ENCODE measurements around the gene ANOS1. TPM values are rescaled to one million over a fixed set of nuclear protein-coding genes. Genes with fewer than 3 reads are reported as not detected.

ANOS1 gene
- total RNA-seq, 1 donor from 2014 or later: 49.7 TPM

DNA sequence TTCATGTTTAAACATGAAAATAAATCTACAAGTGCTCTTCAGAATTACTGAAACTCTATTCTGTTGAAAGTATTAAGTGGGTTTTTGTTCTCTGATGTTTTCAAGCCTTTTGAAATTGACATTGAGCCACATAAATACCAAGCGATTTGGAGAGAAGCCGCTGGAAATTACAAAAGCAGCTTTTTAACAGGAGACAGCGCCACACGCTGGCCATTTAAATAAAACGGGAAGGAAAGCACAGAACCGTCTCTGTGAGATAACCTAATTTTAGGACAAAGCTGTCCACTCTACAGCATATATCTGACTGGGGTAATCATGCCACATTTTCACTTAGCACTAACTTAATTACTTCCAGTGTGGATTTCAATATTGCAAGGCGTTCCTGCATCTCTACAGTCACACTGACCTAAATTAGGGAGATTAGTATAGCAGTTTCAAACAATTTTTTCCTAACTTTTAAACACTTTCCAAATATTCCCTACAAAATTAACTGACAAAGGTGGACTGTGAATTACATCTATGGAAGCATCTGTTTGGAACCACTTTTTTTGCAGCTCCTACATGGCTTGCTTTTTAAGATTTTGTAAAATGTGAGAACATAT, 6.8 kb upstream of the ANOS1 start:
- intact Hi-C loops (cut with DNase I): no loop called here
- Histone ChIP-seq H3K9me3 (no peaks in the 10 kb centered on the region), H3K4me1 (no peaks in the 10 kb centered on the region), H3K4me3 (no peak overlapping the region), H3K27ac (no peak overlapping the region), H3K27me3 (no peaks in the 10 kb centered on the region), H3K36me3 (no peaks in the 10 kb centered on the region)
- ATAC-seq: peak; percentile 59
- TF ChIP-seq, protein P1, sequence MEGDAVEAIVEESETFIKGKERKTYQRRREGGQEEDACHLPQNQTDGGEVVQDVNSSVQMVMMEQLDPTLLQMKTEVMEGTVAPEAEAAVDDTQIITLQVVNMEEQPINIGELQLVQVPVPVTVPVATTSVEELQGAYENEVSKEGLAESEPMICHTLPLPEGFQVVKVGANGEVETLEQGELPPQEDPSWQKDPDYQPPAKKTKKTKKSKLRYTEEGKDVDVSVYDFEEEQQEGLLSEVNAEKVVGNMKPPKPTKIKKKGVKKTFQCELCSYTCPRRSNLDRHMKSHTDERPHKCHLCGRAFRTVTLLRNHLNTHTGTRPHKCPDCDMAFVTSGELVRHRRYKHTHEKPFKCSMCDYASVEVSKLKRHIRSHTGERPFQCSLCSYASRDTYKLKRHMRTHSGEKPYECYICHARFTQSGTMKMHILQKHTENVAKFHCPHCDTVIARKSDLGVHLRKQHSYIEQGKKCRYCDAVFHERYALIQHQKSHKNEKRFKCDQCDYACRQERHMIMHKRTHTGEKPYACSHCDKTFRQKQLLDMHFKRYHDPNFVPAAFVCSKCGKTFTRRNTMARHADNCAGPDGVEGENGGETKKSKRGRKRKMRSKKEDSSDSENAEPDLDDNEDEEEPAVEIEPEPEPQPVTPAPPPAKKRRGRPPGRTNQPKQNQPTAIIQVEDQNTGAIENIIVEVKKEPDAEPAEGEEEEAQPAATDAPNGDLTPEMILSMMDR (IDR thresholded peaks at IDR 0.05): peak; percentile 54
- DNase-seq: no peak

DNA sequence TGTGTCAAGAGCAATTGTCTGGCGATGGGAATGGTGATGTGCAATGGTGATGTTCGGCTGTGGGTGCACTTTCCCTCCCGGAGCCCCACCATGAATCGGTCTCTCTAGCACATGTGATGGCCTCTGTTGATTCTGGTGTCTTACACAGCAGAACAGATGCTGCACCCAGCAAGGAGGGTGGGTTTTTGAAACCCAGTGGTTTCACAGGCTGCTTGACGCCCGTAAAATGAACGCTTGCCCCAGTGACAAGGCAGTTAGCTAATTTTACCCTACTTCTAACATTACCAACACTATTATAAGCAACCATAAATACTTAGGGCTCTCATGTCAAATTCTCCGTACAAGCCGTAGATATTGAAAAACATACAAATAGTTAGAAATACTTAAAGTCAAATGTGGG, 5.9 kb upstream of the ANOS1 start:
- no peaks in the 10 kb centered on the region for H3K9me3 ChIP-seq
- H3K36me3 ChIP-seq: no peaks in the 10 kb centered on the region
- TF ChIP-seq, protein P1 (IDR thresholded peaks at IDR 0.05): no peak
- no peaks in the 10 kb centered on the region for H3K4me1 ChIP-seq
- intact Hi-C loops (cut with DNase I): no loop called here
- ATAC-seq (no peak), DNase-seq (no peak)
- no peak overlapping the region for H3K4me3 ChIP-seq
- H3K27ac ChIP-seq: no peak overlapping the region
- H3K27me3 ChIP-seq: no peaks in the 10 kb centered on the region

DNA sequence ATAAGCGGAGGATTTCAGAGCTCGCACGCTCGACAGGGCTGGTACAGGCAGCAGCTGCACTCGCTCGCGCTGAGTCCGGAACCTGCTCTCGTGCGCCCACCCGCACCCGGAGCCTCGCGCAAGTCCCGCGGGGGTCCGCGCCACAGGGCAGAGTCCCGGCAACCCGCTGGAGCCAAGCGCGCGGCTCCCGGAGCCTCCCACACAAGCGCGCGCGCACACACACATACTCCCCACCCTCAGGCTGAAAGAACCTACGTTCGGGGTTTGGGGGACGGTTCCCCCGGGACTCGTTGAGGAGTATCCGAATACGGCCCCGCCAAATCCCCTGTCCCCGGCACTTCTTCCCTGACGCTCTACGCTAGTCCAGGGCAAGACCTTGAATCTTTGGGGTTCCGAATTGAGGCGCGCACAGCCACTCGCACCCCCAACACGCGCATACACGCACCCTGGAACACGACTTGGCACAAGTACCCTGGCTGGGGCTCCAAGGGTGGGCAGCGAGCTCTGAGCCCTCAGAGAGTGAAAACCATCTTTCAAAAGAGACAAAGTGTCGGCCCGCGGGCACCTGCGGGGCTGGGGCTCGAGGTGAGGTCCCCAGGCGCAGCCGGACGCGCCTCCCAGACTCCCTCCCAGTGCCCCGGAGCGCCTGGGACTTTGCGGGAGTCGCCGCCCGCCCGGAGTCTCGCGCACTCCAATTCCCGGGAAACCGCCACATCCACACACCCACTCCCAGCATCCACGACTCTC, 952 bp downstream of the ANOS1 start:
- intact Hi-C loops (cut with DNase I): no loop called here
- TF ChIP-seq, protein P1 (IDR thresholded peaks at IDR 0.05): no peak
- no peaks in the 10 kb centered on the region for H3K27me3 ChIP-seq
- no peak overlapping the region for H3K27ac ChIP-seq
- H3K36me3 ChIP-seq: no peaks in the 10 kb centered on the region
- H3K4me1 ChIP-seq: no peaks in the 10 kb centered on the region
- no peaks in the 10 kb centered on the region for H3K9me3 ChIP-seq
- peak overlapping the region; percentile 48 for H3K4me3 ChIP-seq
- ATAC-seq (peak; percentile 13), DNase-seq (peak; percentile 63)

DNA sequence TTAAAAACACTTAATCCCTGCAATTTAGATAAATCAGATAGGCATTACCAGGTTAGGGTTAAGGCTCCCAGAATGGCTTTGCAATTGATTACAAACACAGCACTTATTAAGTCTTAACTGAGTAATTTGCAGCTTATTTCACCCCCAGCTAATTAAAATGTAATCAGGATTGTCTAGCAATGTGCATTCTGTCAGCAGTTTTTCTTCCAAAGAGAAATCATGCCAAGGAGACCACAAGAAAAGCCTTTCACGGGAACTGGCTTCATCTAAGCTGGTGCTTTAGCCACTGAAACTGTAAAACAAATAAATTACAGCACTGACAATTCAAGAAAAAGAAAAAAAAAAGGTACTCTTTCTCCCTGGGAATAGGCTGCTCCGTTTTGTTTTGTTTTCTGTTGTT, 2.1 kb downstream of the ANOS1 start:
- ATAC-seq (no peak), DNase-seq (no peak)
- Histone ChIP-seq H3K27ac (no peak overlapping the region), H3K4me3 (peak overlapping the region; percentile 48), H3K36me3 (no peaks in the 10 kb centered on the region), H3K9me3 (no peaks in the 10 kb centered on the region), H3K4me1 (no peaks in the 10 kb centered on the region), H3K27me3 (no peaks in the 10 kb centered on the region)
- intact Hi-C loops (cut with DNase I): no loop called here
- TF ChIP-seq, protein P1 (IDR thresholded peaks at IDR 0.05): no peak

DNA sequence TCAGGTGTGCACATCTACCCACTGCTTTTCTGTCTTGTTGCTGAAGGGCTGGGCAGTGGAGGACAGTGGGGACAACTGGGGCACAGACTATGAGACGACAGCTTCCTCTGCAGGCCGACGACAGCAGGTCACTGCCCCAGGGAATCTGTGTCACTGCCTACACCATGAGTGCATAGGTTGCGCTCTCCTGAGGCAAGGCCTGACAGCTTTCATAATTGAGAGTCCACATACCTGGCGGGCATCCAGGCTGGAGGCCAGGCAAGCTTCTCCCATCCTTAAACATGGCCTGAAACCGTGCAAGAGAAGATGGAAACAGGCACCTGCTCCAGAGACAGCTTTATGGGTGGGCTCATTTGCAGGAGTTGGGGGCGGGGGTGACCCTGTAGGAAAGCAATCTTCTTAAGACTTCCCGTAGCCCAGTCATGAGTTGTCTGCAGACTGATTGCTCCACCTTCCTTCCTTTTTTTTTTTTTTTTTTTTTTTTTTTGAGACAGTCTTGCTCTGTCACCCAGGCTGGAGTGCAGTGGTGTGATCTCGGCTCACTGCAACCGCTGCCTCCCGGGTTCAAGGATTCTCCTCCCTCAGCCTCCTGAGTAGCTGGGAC, 2.9 kb downstream of the ANOS1 start:
- H3K36me3 ChIP-seq: no peaks in the 10 kb centered on the region
- no peak overlapping the region for H3K27ac ChIP-seq
- DNase-seq: peak; percentile 66
- H3K4me3 ChIP-seq: no peak overlapping the region
- no peaks in the 10 kb centered on the region for H3K4me1 ChIP-seq
- TF ChIP-seq, protein P1 (IDR thresholded peaks at IDR 0.05): no peak
- no peaks in the 10 kb centered on the region for H3K9me3 ChIP-seq
- H3K27me3 ChIP-seq: no peaks in the 10 kb centered on the region
- intact Hi-C loops (cut with DNase I): no loop called here
- peak; percentile 54 for ATAC-seq

All from upper lobe of right lung (tissue), 1 donor.